Measurements from ENCODE around the gene POLR1B. TPM values are rescaled to one million over a fixed set of nuclear protein-coding genes. Genes with fewer than 3 reads are reported as not detected.

POLR1B gene
- total and polyA plus RNA-seq, 10 of the 15 experiments (the other 5 are each of a cell fraction or from before 2014, with no cell fraction given), result 13.4 to 55.8 (median 35.9) TPM

- Histone ChIP-seq H3K36me3 (ENCODE audit: control insufficient read depth in 2 of 2, insufficient read depth in 2 of 2, low read length in 1 of 2) (peaks cover 0 to 6% of the 10 kb centered on the region in 2 experiments; a peak in 1 of 4 replicates), H3K79me2 (ENCODE audit: control insufficient read depth, insufficient read depth, low read length) (no peaks in the 10 kb centered on the region), H2AFZ (ENCODE audit: control insufficient read depth, low read depth, low read length) (no peak overlapping the region), H3K9ac (ENCODE audit: control insufficient read depth, insufficient read depth, low read length) (no peak overlapping the region), H4K20me1 (ENCODE audit: control insufficient read depth, insufficient read depth) (no peaks in the 10 kb centered on the region), H3K9me3 (replicated peaks; ENCODE audit: control insufficient read depth, insufficient read depth, low read length) (no peaks in the 10 kb centered on the region), H3K4me1 (ENCODE audit: control insufficient read depth, insufficient read depth, low read length) (no peaks in the 10 kb centered on the region), H3K4me3 (no peak overlapping the region), H3K27me3 (replicated peaks in 1 of 2; ENCODE audit: control insufficient read depth in 2 of 2, insufficient read depth in 2 of 2, low read length in 1 of 2) (no peaks in the 10 kb centered on the region; a peak in 1 of 4 replicates), H3K27ac (ENCODE audit: control insufficient read depth, insufficient read depth) (no peak overlapping the region), H3K4me2 (ENCODE audit: control insufficient read depth, insufficient read depth) (no peak overlapping the region)
- ChIA-PET SMC1A (ENCODE audit: uncharacterized antibody, unreplicated experiment) (interaction anchor here (1.2 kb wide), 1 partner anchor 348 kb away, joined by 3 read pairs; no protein-coding TSS in a partner anchor), RAD21 (ENCODE audit: unreplicated experiment) (no interaction called here), CTCF (interaction anchor here (1.3 to 15.3 kb wide), 4 partner anchors 33 to 348 kb away, joined by 3 to 286 read pairs (median 8); no protein-coding TSS in a partner anchor), POLR2A (interaction anchor here (0.9 kb wide), 1 partner anchor 114 kb away, joined by 3 read pairs; no protein-coding TSS in a partner anchor)
- intact Hi-C loops (cut with micrococcal nuclease; ENCODE audit: unreplicated experiment), result no loop called here
- BruUV-seq (replicated peaks), result no TSS peak
- no peak for FAIRE-seq
- DNase-seq (ENCODE audit: low read depth, low spot score), result no peak
- 84% methylated on average over 4 of the region's 4 CpGs for WGBS (ENCODE audit: insufficient coverage, insufficient replicate concordance, low lambda C conversion rate, missing lambda C conversion rate)
- in situ Hi-C loops (cut with MboI), result no loop called here
- TF ChIP-seq USF1 (IDR thresholded peaks at IDR 0.05; ENCODE audit: borderline replicate concordance, extremely low read length, insufficient read depth, low read depth, low read length) (no peak), RELA (IDR thresholded peaks at IDR 0.05; ENCODE audit: borderline replicate concordance, partially characterized antibody) (no peak), SUPT20H (IDR thresholded peaks at IDR 0.05; ENCODE audit: borderline replicate concordance, control insufficient read depth, low read depth, low read length) (no peak), NBN (IDR thresholded peaks at IDR 0.05) (no peak), SMAD5 (IDR thresholded peaks at IDR 0.05; ENCODE audit: low read depth) (no peak), BCLAF1 (IDR thresholded peaks at IDR 0.05) (no peak), ZNF592 (IDR thresholded peaks at IDR 0.05) (no peak), ESRRA (IDR thresholded peaks at IDR 0.05; ENCODE audit: low read length) (no peak), STAT3 (IDR thresholded peaks at IDR 0.05; ENCODE audit: low read depth, low read length) (no peak), POLR2A (IDR thresholded peaks at IDR 0.05; ENCODE audit: low read depth, low read length) (no peak), ELK1 (IDR thresholded peaks at IDR 0.05; ENCODE audit: low read depth, low read length) (no peak), TAF1 (IDR thresholded peaks at IDR 0.05; ENCODE audit: borderline replicate concordance, low read depth, low read length) (no peak), RAD51 (IDR thresholded peaks at IDR 0.05) (no peak), STAT1 (conservative IDR thresholded peaks at IDR 0.05) (no peak)
- no peak for ATAC-seq
These were observed 51.5 kb downstream of the POLR1B start for GRCh38 chr2:112593736-112594135.

Data from GM12878 (cell line).